OCI-LY3 (cell line): ENCODE results near the gene HOXA6.

Experiments
- H2AFZ ChIP-seq: fragments of 200-600, 300-600 bp; shearing (Covaris generic); 2 replicates; pipeline ENCODE4 v1.6.0; 2014; ENCODE audit warnings: antibody characterized with exemption, low read depth, low read length
- H3K27ac ChIP-seq: fragments of 200-600, 300-600 bp; sonication (generic); 2 replicates; pipeline ENCODE4 v1.5.1; 2014; ENCODE audit warnings: mild to moderate bottlenecking, low read length, moderate library complexity, mixed read lengths
- H3K27me3 ChIP-seq: fragments of 200-600, 300-600 bp; sonication (generic); 2 replicates; pipeline ENCODE4 v1.6.1; 2014; ENCODE audit warnings: low read depth, low read length, mixed read lengths
- H3K36me3 ChIP-seq: fragments of 200-600, 300-600 bp; sonication (generic); replicated peaks from 2 replicates; pipeline ENCODE3; 2014; ENCODE audit warnings: low read depth, low read length, mixed read lengths
- H3K4me1 ChIP-seq: fragments of 300-600, 200-600 bp; sonication (generic); 2 replicates; pipeline ENCODE4 v1.6.1; 2014; ENCODE audit warnings: low read length, mixed read lengths
- H3K4me2 ChIP-seq: fragments of 200-600, 300-600 bp; sonication (generic); 2 replicates; pipeline ENCODE4 v1.6.1; 2014; ENCODE audit warnings: low read length, mixed read lengths
- H3K4me3 ChIP-seq: fragments of 300-600, 200-600 bp; sonication (generic); 2 replicates; pipeline ENCODE4 v1.5.1; 2014; ENCODE audit warnings: antibody characterized with exemption, mild to moderate bottlenecking, low read length, moderate library complexity
- H3K79me2 ChIP-seq: fragments of 300-600, 200-600 bp; shearing (Covaris generic); 2 replicates; pipeline ENCODE4 v1.6.1; 2014; ENCODE audit warnings: mild to moderate bottlenecking, low read length, mixed read lengths
- H3K9ac ChIP-seq: fragments of 300-600, 200-600 bp; shearing (Covaris generic); 2 replicates; pipeline ENCODE4 v1.6.0; 2014; ENCODE audit warnings: mild to moderate bottlenecking, low read length, moderate library complexity
- H3K9me3 ChIP-seq: fragments of 200-600, 300-600 bp; shearing (Covaris generic); 2 replicates; pipeline ENCODE4 v1.6.1; 2014; ENCODE audit warnings: low read length, mixed read lengths; ENCODE audit not compliant: insufficient read depth
- H4K20me1 ChIP-seq: fragments of 200-600, 300-600 bp; sonication (generic); 2 replicates; pipeline ENCODE4 v1.6.1; 2016; ENCODE audit warnings: low read length, mixed read lengths; ENCODE audit not compliant: insufficient read depth
- CTCF ChIP-seq: fragments of 200-600, 300-600 bp; sonication (generic); IDR thresholded peaks from 2 replicates; pipeline ENCODE4 v1.5.1; 2014; ENCODE audit warnings: antibody characterized with exemption, low read length, low read depth
- EZH2phosphoT487 ChIP-seq: fragments of 200-600 bp; shearing (Covaris generic); IDR thresholded peaks from 2 replicates; pipeline ENCODE4 v1.6.1; 2018; ENCODE audit warnings: antibody characterized with exemption, mixed run types, low read depth

The HOXA6 gene

DNA sequence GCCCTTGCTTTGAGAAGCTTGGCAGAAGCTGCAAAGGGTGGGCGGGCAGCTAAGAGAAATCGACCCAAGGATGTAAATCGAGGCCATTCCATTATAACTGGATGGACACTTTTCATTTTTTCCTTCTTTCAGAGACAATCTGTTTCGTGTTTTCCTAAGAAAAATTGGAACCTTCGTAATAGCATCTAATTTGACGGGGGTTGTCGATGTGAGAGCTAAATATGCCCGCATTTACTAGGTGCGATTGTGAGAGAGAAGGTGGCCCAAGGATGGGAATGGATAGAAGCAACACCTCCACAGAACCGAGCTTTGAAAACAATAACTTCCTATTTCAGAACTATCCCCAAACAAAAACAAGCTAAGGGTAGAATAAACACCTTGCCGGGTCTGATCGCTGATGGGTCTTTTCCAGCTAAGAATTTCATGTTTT, 16.2 kb downstream of the HOXA6 start:
- Histone ChIP-seq H3K4me1 (peaks cover 25% of the 10 kb centered on the region), H3K27me3 (no peaks in the 10 kb centered on the region; the same call in 1 of the 2 replicates), H3K4me3 (no peak overlapping the region), H3K27ac (no peak overlapping the region), H4K20me1 (peaks cover 7% of the 10 kb centered on the region; the same call in 1 of the 2 replicates), H3K4me2 (no peak overlapping the region), H3K36me3 (no peaks in the 10 kb centered on the region), H3K9me3 (no peaks in the 10 kb centered on the region), H2AFZ (no peak overlapping the region), H3K9ac (no peak overlapping the region), H3K79me2 (no peaks in the 10 kb centered on the region)
- TF ChIP-seq CTCF (no peak), EZH2phosphoT487 (no peak)

- Histone ChIP-seq H3K79me2 (no peaks in the 10 kb centered on the region), H3K4me1 (peaks cover 20% of the 10 kb centered on the region), H3K36me3 (no peaks in the 10 kb centered on the region), H3K27me3 (no peaks in the 10 kb centered on the region; the same call in 1 of the 2 replicates), H4K20me1 (peaks cover 7% of the 10 kb centered on the region; the same call in 1 of the 2 replicates), H3K4me3 (no peak within 1 kb of the TSS), H3K4me2 (no peak within 1 kb of the TSS), H3K9me3 (no peaks in the 10 kb centered on the region), H3K27ac (no peak within 1 kb of the TSS), H2AFZ (no peak within 1 kb of the TSS), H3K9ac (no peak within 1 kb of the TSS)
- TF ChIP-seq EZH2phosphoT487: no peak
Observed at GRCh38 chr7:27130540-27131389, 16.8 kb downstream of the HOXA6 start, which contains the start of gene HOXA4. HOXA4 (minus strand) TSS chr7:27130757; CDS start chr7:27130733, 24 bp downstream.

DNA sequence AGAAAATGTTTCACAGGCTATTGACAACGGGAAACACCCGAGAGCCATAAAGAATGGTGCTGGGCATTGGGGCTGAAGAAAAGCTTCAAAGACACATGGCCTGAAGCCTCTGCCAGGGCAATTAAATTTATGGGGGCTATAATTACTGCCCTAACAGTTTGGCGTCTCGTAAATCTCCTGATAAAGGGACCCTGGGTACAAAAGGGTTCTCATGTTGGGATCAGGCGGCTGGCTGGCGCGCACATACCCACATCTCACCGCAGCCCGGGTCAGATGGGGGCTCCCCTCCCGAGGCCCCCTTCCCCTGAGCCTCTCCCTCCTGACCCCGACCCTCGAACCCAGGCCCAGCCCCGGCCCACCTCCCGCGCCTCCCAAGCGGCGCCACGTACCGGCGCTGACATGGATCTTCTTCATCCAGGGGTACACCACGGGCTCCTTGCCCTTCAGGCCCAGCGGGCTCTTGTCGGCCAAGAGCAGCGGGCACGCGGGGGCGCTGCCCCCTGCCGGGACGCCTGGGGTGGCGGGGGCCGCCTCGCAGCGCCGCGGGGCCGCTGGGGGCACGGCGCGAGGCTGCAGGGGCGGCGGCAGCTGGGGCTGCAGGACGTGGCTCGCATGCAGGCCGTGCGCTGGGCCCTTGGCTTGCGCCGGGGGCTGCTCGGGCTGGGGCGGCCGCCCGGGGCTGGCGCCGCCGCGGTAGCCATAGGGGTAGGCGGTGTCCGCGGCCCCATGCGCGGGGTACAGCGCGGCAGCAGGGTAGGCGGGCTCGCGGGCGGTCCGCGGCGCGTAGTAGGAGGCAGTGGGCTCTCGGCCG, 17.6 kb downstream of the HOXA6 start:
- Histone ChIP-seq H3K4me1 (peaks cover 11% of the 10 kb centered on the region), H3K9ac (no peak overlapping the region), H3K4me2 (no peak overlapping the region), H3K4me3 (no peak overlapping the region), H3K9me3 (no peaks in the 10 kb centered on the region), H3K27me3 (no peaks in the 10 kb centered on the region; the same call in 1 of the 2 replicates), H3K36me3 (no peaks in the 10 kb centered on the region), H2AFZ (no peak overlapping the region), H3K27ac (no peak overlapping the region), H4K20me1 (peaks cover 5% of the 10 kb centered on the region; the same call in 1 of the 2 replicates), H3K79me2 (no peaks in the 10 kb centered on the region)
- TF ChIP-seq CTCF: no peak
- no peak for TF ChIP-seq EZH2phosphoT487

DNA sequence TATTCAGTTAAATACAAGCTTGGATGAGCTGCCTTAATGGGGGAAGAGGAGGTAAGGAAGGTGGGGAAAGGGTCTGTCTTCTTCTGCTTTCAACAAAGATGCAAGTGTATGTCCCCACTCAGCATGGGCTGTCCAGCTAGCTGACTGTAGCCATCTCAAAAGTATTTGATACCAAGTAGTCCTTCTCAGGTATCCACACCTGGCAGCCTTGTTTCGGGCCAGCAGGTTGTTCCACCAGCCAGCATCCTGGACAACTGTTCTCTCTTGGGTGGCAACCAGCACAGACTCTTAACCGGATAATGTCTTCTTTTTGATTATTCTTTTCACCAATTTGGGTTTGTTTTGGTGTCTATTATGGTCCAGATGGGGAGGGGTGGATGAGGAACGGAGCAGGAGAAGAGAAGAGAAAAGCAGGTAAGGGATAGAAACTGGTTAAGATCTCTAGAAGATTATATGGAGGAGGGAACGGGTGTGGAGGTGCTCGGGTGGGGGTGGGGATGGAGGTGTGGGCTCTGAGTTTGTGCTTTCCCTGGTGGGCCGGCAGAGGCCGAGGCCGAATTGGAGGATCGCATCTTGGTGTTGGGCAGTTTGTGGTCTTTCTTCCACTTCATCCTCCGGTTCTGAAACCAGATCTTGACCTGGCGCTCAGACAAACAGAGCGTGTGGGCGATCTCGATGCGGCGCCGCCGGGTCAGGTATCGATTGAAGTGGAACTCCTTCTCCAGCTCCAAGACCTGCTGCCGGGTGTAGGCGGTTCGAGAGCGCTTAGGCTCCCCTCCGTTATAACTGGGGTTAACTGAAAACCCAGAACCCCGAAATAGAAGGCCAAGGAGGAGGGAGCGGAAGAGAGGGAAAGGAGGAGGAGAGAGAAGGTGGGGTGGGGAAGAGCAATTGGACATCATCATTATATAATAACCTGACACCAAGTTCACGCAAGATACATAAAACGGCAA, 18.5 kb downstream of the HOXA6 start:
- no peak overlapping the region for H3K9ac ChIP-seq
- TF ChIP-seq CTCF (no peak), EZH2phosphoT487 (no peak)

More for the DNA sequence above, 18.5 kb downstream of the HOXA6 start:
- no peaks in the 10 kb centered on the region for H4K20me1 ChIP-seq
- H3K79me2 ChIP-seq: no peaks in the 10 kb centered on the region
- H3K4me1 ChIP-seq: peaks cover 2% of the 10 kb centered on the region
- H3K4me2 ChIP-seq: no peak overlapping the region
- no peak overlapping the region for H2AFZ ChIP-seq
- H3K36me3 ChIP-seq: no peaks in the 10 kb centered on the region
- H3K9me3 ChIP-seq: no peaks in the 10 kb centered on the region
- no peak overlapping the region for H3K4me3 ChIP-seq
- H3K27ac ChIP-seq: no peak overlapping the region
- H3K27me3 ChIP-seq: no peaks in the 10 kb centered on the region; the same call in 1 of the 2 replicates
